Progenitor cell of endocrine pancreas (in vitro differentiated cells): ENCODE data around the gene MPND. TPM values are rescaled to one million over a fixed set of nuclear protein-coding genes. Genes with fewer than 3 reads are reported as not detected.

Experiments used
- DNase-seq: peaks from one replicate; pipeline ENCODE4 v3.0.0; 2021; ENCODE audit warnings: low spot score; ENCODE audit not compliant: unreplicated experiment
- H3K27ac Mint-ChIP-seq: 2 replicates; pipeline ENCODE4 v1.8.0; 2021; ENCODE audit warnings: mild to moderate bottlenecking, moderate library complexity, mixed read lengths
- H3K27me3 Mint-ChIP-seq: 2 replicates; pipeline ENCODE4 v1.8.0; 2021; ENCODE audit warnings: mixed read lengths
- H3K36me3 Mint-ChIP-seq: 2 replicates; pipeline ENCODE4 v1.8.0; 2022; ENCODE audit warnings: mixed read lengths; ENCODE audit not compliant: insufficient read depth
- H3K4me1 Mint-ChIP-seq: 2 replicates; pipeline ENCODE4 v1.8.0; 2021; ENCODE audit warnings: low read depth, mixed read lengths
- H3K4me3 Mint-ChIP-seq: 2 replicates; pipeline ENCODE4 v1.8.0; 2021; ENCODE audit warnings: low read depth, mild to moderate bottlenecking, moderate library complexity, mixed read lengths
- H3K9me3 Mint-ChIP-seq: 2 replicates; pipeline ENCODE4 v1.8.0; 2021; ENCODE audit warnings: low read depth, mixed read lengths
- CTCF ChIP-seq: fragments of 200-600 bp; sonication (generic); IDR thresholded peaks from one replicate; pipeline ENCODE4 v1.5.0; 2021; ENCODE audit warnings: antibody characterized with exemption, mild to moderate bottlenecking; ENCODE audit not compliant: unreplicated experiment
- total RNA-seq: library from RNA; stranded (reverse); gene quantifications from 2 replicates; pipeline ENCODE4 v1.2.1, GENCODE V29; 2021

Gene MPND
- total RNA-seq, 1 donor from 2014 or later: 62.2 TPM

DNA sequence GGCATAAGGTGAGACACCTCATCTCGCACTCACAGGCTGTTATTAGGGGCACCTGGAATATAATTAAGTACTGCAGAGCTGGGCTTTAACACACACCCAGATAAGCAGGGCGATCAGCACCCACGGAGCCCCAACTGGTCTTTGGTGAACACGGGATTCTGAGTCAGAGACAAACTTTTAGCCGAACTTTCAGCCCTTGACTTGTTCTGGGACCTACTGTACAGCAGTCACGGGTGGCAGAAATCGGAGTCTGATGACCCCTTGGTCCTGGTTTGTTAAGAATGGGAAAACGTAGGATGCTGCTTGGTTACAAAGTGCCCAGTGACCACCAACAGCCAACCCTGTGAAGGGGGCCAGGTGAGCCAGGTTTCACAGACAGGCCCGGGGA, 47.9 kb downstream of the MPND start:
- Mint-ChIP-seq H3K27ac (peak overlapping the region; percentile 69), H3K27me3 (no peaks in the 10 kb centered on the region), H3K36me3 (peaks cover 2% of the 10 kb centered on the region), H3K4me3 (no peak overlapping the region), H3K9me3 (no peaks in the 10 kb centered on the region), H3K4me1 (peaks cover 28% of the 10 kb centered on the region)
- TF ChIP-seq CTCF: no peak
- DNase-seq: no peak

- no peak for TF ChIP-seq CTCF
- Mint-ChIP-seq H3K9me3 (no peaks in the 10 kb centered on the region), H3K36me3 (peaks cover 4% of the 10 kb centered on the region), H3K27me3 (no peaks in the 10 kb centered on the region), H3K4me1 (peaks cover 28% of the 10 kb centered on the region), H3K4me3 (no peak overlapping the region), H3K27ac (no peak overlapping the region)
- no peak for DNase-seq
Observed at GRCh38 chr19:4391701-4392483, 48.5 kb downstream of the MPND start.

DNA sequence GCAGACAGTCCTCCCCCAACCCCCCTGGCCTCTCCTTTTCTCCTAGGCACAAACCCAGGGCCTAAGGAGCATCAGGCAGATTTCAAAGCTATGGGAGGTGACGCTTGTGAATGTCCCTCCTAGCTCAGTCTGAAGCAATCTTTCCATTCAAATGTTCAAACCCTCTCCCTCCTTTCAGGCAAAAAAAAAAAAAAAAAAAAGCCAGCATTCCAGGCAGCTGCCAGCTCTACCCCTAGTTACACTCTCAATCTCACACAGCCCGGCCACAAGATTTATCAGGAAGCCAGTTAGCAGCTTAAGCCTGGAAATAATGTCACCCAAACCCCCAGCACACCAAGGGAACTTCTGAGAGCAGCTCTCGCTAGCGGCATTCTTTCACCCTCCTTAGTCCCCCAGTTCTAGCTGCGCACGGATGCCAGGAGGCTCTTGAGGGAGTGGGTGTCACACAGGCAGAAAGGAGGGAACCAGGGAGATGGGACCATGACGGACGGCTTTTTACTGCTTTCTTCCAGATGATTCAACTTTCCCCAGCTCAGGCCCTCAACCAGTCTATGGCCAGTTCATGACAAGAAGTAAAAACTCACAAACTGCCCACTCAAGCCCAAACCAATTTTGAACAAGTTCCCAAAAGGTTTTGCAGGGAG, 50.7 kb downstream of the MPND start:
- Mint-ChIP-seq H3K9me3 (no peaks in the 10 kb centered on the region), H3K36me3 (peaks cover 4% of the 10 kb centered on the region), H3K27me3 (no peaks in the 10 kb centered on the region), H3K27ac (peak overlapping the region; percentile 11), H3K4me3 (no peak overlapping the region), H3K4me1 (peaks cover 29% of the 10 kb centered on the region)
- DNase-seq: no peak
- no peak for TF ChIP-seq CTCF

DNA sequence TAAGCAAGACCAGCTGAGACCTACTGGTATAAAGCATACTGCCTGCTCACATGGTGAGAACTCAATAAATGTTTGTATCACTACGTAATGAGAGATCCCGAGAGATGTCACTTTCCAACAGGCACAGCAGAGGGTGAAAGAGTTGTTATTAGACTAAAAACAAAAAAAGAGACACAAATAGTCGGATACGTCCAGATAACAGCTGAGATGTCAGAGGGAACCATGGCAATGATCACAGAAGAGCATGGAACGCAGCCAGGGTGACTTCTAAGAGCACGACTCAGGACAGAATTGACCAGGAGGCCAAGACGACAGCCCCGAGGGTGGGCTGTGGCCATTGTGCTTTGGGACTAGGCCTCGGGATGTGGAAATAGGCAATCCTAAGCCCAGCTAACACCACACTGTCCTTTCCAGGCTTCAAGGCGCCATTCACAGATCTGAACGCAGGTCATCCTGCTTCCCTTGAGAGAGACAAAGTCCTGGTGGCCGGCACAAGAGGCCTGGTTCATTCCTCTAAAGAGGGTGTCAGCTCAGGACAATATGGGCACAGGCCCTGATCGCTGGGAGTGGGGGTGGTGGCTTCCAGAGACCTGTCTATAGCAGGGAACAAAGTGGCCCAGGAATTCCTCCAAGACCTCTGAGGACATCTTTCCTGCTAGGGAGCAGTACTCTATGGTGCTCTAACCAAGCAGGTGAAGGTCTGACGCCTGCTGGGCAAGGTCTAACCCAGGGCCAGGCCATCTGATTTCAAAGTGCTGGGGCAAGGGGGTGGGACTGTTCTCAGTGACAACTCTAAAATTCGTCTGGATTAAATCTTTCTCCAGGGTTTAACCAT, 53.8 kb downstream of the MPND start:
- H3K27ac Mint-ChIP-seq: no peak overlapping the region
- no peak for TF ChIP-seq CTCF
- H3K36me3 Mint-ChIP-seq: peaks cover 4% of the 10 kb centered on the region
- H3K27me3 Mint-ChIP-seq: no peaks in the 10 kb centered on the region
- H3K4me1 Mint-ChIP-seq: peaks cover 27% of the 10 kb centered on the region
- no peaks in the 10 kb centered on the region for H3K9me3 Mint-ChIP-seq
- DNase-seq: no peak
- no peak overlapping the region for H3K4me3 Mint-ChIP-seq

GRCh38 chr19:4399812-4400134, 56.4 kb downstream of the MPND start:
- Mint-ChIP-seq H3K4me3 (peak overlapping the region; percentile 83), H3K27ac (peak overlapping the region; percentile 91), H3K27me3 (no peaks in the 10 kb centered on the region), H3K36me3 (peaks cover 4% of the 10 kb centered on the region), H3K4me1 (peaks cover 29% of the 10 kb centered on the region), H3K9me3 (no peaks in the 10 kb centered on the region)
- no peak for DNase-seq
- TF ChIP-seq CTCF: no peak
